Measurements from ENCODE around the gene USB1. TPM values are rescaled to one million over a fixed set of nuclear protein-coding genes. Genes with fewer than 3 reads are reported as not detected.

Gene USB1
- total and polyA plus RNA-seq, 2 experiments from 2014 or later, result 79.6 to 118 TPM

DNA sequence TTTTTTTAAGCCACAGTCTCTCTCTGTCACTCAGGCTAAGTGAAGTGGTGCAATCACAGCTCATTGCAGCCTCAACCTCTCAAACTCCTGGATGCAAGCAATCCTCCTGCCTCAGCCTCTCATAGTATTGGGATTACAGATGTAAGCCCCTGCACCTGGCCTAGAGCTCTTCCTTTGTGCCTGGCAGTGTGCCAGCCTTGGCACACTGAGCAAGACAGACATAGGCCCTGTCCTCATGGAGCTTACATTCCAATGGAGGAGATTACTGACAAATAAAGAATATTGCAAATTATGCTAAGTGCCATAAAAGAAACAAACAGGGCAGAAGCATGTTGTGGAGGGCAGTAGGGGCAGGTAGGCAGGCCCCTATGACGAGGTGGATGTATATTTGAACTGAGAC, 29.4 kb upstream of the USB1 start (continued):
- TF ChIP-seq, protein P1, sequence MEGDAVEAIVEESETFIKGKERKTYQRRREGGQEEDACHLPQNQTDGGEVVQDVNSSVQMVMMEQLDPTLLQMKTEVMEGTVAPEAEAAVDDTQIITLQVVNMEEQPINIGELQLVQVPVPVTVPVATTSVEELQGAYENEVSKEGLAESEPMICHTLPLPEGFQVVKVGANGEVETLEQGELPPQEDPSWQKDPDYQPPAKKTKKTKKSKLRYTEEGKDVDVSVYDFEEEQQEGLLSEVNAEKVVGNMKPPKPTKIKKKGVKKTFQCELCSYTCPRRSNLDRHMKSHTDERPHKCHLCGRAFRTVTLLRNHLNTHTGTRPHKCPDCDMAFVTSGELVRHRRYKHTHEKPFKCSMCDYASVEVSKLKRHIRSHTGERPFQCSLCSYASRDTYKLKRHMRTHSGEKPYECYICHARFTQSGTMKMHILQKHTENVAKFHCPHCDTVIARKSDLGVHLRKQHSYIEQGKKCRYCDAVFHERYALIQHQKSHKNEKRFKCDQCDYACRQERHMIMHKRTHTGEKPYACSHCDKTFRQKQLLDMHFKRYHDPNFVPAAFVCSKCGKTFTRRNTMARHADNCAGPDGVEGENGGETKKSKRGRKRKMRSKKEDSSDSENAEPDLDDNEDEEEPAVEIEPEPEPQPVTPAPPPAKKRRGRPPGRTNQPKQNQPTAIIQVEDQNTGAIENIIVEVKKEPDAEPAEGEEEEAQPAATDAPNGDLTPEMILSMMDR (conservative IDR thresholded peaks at IDR 0.05; ENCODE audit: low read depth in 2 of 2), result no peak
- TF ChIP-seq POLR2AphosphoS5 (IDR thresholded peaks at IDR 0.05; ENCODE audit: low read depth), result no peak

DNA sequence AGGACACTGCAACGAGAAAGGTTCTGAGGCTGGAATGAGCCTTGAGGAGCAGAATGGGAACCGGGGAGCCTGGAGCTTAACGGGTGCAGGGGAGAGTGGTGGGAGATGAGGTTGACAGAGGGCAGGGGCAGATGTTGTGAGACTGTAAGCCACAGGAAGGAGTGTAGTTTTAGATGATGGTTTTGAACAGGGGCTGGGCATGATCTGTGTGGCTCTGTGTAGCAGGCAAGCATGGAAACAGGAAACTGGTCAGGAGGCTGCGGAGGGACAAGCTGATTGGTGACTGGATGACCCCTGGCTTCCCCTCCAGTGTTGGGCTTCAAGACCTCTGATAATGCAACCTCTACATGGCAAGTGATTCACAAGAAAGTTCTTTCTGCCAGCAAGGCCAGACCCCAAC, 28.9 kb upstream of the USB1 start:
- no peaks in the 10 kb centered on the region for H3K36me3 Mint-ChIP-seq (ENCODE audit: low read depth)
- H3K36me3 ChIP-seq (ENCODE audit: insufficient read depth), result no peaks in the 10 kb centered on the region
- H3K27ac ChIP-seq (ENCODE audit: low read depth), result no peak overlapping the region
- H3K4me3 ChIP-seq, result no peak overlapping the region
- H3K27ac Mint-ChIP-seq, result no peak overlapping the region
- H3K4me3 Mint-ChIP-seq, result no peak overlapping the region
- H3K9me2 ChIP-seq (ENCODE audit: insufficient read depth), result no peaks in the 10 kb centered on the region
- H3K4me1 Mint-ChIP-seq, result peaks cover 3% of the 10 kb centered on the region; the same call in 2 of the 3 replicates
- no peaks in the 10 kb centered on the region for H3K79me2 ChIP-seq (replicated peaks; ENCODE audit: insufficient read depth)
- no peaks in the 10 kb centered on the region for H4K20me1 ChIP-seq (replicated peaks; ENCODE audit: insufficient read depth)
- peaks cover 7% of the 10 kb centered on the region for H3K27me3 Mint-ChIP-seq (ENCODE audit: insufficient read depth, low read depth, poor library complexity)
- no peaks in the 10 kb centered on the region for H3F3A ChIP-seq (replicated peaks; ENCODE audit: low read depth)
- H3K4me2 ChIP-seq, result no peak overlapping the region
- no peaks in the 10 kb centered on the region for H3K27me3 ChIP-seq (ENCODE audit: insufficient read depth)
- no peak for DNase-seq (ENCODE audit: low spot score)
- no peak overlapping the region for H2AFZ ChIP-seq
- H3K9me3 Mint-ChIP-seq, result no peaks in the 10 kb centered on the region
- no peaks in the 10 kb centered on the region for H3K4me1 ChIP-seq (ENCODE audit: insufficient read depth)
- ATAC-seq, result no peak
- TF ChIP-seq JUNB (IDR thresholded peaks at IDR 0.05; ENCODE audit: unreplicated experiment) (no peak), CREB1 (CRISPR knock-in tag; IDR thresholded peaks at IDR 0.05; ENCODE audit: low read depth) (no peak), POLR2AphosphoS5 (IDR thresholded peaks at IDR 0.05; ENCODE audit: low read depth) (no peak), EZH2phosphoT487 (IDR thresholded peaks at IDR 0.05; ENCODE audit: unreplicated experiment) (no peak), ZNF331 (CRISPR knock-in tag; IDR thresholded peaks at IDR 0.05; ENCODE audit: low read depth) (no peak), ZNF114 (CRISPR knock-in tag; IDR thresholded peaks at IDR 0.05) (no peak), STAT1 (IDR thresholded peaks at IDR 0.05; ENCODE audit: unreplicated experiment) (no peak), EZH2 (IDR thresholded peaks at IDR 0.05; ENCODE audit: low read depth, unreplicated experiment) (no peak)
- TF ChIP-seq, protein P1 (conservative IDR thresholded peaks at IDR 0.05; ENCODE audit: low read depth in 2 of 2), result no peak
- TF ChIP-seq, protein P2, sequence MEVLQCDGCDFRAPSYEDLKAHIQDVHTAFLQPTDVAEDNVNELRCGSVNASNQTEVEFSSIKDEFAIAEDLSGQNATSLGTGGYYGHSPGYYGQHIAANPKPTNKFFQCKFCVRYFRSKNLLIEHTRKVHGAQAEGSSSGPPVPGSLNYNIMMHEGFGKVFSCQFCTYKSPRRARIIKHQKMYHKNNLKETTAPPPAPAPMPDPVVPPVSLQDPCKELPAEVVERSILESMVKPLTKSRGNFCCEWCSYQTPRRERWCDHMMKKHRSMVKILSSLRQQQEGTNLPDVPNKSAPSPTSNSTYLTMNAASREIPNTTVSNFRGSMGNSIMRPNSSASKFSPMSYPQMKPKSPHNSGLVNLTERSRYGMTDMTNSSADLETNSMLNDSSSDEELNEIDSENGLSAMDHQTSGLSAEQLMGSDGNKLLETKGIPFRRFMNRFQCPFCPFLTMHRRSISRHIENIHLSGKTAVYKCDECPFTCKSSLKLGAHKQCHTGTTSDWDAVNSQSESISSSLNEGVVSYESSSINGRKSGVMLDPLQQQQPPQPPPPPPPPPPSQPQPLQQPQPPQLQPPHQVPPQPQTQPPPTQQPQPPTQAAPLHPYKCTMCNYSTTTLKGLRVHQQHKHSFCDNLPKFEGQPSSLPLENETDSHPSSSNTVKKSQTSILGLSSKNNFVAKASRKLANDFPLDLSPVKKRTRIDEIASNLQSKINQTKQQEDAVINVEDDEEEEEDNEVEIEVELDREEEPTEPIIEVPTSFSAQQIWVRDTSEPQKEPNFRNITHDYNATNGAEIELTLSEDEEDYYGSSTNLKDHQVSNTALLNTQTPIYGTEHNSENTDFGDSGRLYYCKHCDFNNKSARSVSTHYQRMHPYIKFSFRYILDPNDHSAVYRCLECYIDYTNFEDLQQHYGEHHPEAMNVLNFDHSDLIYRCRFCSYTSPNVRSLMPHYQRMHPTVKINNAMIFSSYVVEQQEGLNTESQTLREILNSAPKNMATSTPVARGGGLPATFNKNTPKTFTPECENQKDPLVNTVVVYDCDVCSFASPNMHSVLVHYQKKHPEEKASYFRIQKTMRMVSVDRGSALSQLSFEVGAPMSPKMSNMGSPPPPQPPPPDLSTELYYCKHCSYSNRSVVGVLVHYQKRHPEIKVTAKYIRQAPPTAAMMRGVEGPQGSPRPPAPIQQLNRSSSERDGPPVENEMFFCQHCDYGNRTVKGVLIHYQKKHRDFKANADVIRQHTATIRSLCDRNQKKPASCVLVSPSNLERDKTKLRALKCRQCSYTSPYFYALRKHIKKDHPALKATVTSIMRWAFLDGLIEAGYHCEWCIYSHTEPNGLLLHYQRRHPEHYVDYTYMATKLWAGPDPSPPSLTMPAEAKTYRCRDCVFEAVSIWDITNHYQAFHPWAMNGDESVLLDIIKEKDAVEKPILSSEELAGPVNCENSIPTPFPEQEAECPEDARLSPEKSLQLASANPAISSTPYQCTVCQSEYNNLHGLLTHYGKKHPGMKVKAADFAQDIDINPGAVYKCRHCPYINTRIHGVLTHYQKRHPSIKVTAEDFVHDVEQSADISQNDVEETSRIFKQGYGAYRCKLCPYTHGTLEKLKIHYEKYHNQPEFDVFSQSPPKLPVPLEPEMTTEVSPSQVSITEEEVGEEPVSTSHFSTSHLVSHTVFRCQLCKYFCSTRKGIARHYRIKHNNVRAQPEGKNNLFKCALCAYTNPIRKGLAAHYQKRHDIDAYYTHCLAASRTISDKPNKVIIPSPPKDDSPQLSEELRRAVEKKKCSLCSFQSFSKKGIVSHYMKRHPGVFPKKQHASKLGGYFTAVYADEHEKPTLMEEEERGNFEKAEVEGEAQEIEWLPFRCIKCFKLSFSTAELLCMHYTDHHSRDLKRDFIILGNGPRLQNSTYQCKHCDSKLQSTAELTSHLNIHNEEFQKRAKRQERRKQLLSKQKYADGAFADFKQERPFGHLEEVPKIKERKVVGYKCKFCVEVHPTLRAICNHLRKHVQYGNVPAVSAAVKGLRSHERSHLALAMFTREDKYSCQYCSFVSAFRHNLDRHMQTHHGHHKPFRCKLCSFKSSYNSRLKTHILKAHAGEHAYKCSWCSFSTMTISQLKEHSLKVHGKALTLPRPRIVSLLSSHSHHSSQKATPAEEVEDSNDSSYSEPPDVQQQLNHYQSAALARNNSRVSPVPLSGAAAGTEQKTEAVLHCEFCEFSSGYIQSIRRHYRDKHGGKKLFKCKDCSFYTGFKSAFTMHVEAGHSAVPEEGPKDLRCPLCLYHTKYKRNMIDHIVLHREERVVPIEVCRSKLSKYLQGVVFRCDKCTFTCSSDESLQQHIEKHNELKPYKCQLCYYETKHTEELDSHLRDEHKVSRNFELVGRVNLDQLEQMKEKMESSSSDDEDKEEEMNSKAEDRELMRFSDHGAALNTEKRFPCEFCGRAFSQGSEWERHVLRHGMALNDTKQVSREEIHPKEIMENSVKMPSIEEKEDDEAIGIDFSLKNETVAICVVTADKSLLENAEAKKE (CRISPR knock-in tag; IDR thresholded peaks at IDR 0.05), result no peak
- TF ChIP-seq, protein P3, sequence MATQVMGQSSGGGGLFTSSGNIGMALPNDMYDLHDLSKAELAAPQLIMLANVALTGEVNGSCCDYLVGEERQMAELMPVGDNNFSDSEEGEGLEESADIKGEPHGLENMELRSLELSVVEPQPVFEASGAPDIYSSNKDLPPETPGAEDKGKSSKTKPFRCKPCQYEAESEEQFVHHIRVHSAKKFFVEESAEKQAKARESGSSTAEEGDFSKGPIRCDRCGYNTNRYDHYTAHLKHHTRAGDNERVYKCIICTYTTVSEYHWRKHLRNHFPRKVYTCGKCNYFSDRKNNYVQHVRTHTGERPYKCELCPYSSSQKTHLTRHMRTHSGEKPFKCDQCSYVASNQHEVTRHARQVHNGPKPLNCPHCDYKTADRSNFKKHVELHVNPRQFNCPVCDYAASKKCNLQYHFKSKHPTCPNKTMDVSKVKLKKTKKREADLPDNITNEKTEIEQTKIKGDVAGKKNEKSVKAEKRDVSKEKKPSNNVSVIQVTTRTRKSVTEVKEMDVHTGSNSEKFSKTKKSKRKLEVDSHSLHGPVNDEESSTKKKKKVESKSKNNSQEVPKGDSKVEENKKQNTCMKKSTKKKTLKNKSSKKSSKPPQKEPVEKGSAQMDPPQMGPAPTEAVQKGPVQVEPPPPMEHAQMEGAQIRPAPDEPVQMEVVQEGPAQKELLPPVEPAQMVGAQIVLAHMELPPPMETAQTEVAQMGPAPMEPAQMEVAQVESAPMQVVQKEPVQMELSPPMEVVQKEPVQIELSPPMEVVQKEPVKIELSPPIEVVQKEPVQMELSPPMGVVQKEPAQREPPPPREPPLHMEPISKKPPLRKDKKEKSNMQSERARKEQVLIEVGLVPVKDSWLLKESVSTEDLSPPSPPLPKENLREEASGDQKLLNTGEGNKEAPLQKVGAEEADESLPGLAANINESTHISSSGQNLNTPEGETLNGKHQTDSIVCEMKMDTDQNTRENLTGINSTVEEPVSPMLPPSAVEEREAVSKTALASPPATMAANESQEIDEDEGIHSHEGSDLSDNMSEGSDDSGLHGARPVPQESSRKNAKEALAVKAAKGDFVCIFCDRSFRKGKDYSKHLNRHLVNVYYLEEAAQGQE (IDR thresholded peaks at IDR 0.05; ENCODE audit: unreplicated experiment), result no peak

Measured in GM23338 (cell line).